HEK293 (cell line): ENCODE measurements around the gene DNAJC10.
A peak's percentile ranks its signal among the peaks of the same experiment; 100 is the strongest.

Experiments used
- CTCF ChIA-PET: fragments of 350-600 bp; formaldehyde crosslinking; extraction: SDS; loops from one replicate; lab custom pipeline; 2021; ENCODE audit warnings: antibody characterized with exemption; lab: Yijun Ruan, JAX
- POLR2A ChIA-PET: fragments of 300-600 bp; formaldehyde crosslinking; extraction: SDS; loops from one replicate; lab custom pipeline; 2020; ENCODE audit warnings: antibody characterized with exemption, inconsistent platforms; lab: Yijun Ruan, JAX
- H3K27ac ChIP-seq: fragments of 200-500 bp; sonication (Bioruptor generic); 2 replicates; pipeline ENCODE4 v1.5.1; 2014; ENCODE audit warnings: low read depth, low read length, control low read depth, inconsistent platforms; ENCODE audit errors: extremely low read depth
- H3K36me3 ChIP-seq, 2 experiments: fragments of 200-500 bp in 1 of 2; sonication (Bioruptor generic) in 1 of 2; 1 replicate in 1 of 2; 2 replicates in 1 of 2; pipeline ENCODE4 v1.5.1; 2014 to 2017; ENCODE audit warnings: inconsistent platforms in 2 of 2, low read length in 2 of 2; ENCODE audit not compliant: control insufficient read depth in 2 of 2, insufficient read depth in 1 of 2
- H3K4me1 ChIP-seq: fragments of 200-500 bp; sonication (Bioruptor generic); 2 replicates; pipeline ENCODE4 v1.5.1; 2014; ENCODE audit warnings: mild to moderate bottlenecking, low read length, inconsistent platforms; ENCODE audit not compliant: control insufficient read depth, insufficient read depth
- H3K4me3 ChIP-seq: 2 replicates; pipeline ENCODE4 v1.5.1; 2011; ENCODE audit warnings: low read depth, mild to moderate bottlenecking, control low read depth, low read length, moderate library complexity
- H3K9me3 ChIP-seq: fragments of 200-500 bp; sonication (Bioruptor generic); 2 replicates; pipeline ENCODE4 v1.5.1; 2014; ENCODE audit warnings: low read depth, low read length, inconsistent platforms; ENCODE audit not compliant: control insufficient read depth, insufficient read depth
- BCL6B ChIP-seq: fragments of 450-650 bp; formaldehyde crosslinking; IDR thresholded peaks from 2 replicates; pipeline ENCODE4 v1.5.1; 2017; ENCODE audit warnings: missing biosample characterization, missing genetic modification characterization
- GLIS1 ChIP-seq: fragments of 450-650 bp; formaldehyde crosslinking; IDR thresholded peaks from 2 replicates; pipeline ENCODE4 v1.5.1; 2016; ENCODE audit warnings: missing biosample characterization, missing genetic modification characterization
- PBX3 ChIP-seq: sonication (generic); formaldehyde crosslinking; IDR thresholded peaks from 2 replicates; pipeline ENCODE4 v1.8.1; 2022; ENCODE audit warnings: mild to moderate bottlenecking, moderate library complexity, missing genetic modification reagents
- SP2 ChIP-seq: fragments of 450-650 bp; formaldehyde crosslinking; IDR thresholded peaks from 2 replicates; pipeline ENCODE4 v1.5.1; 2016; ENCODE audit warnings: missing biosample characterization, missing genetic modification characterization
- ZBTB10 ChIP-seq: fragments of 450-650 bp; formaldehyde crosslinking; IDR thresholded peaks from 2 replicates; pipeline ENCODE4 v1.5.1; 2016; ENCODE audit warnings: missing biosample characterization, missing genetic modification characterization
- ZBTB7A ChIP-seq: fragments of 450-650 bp; formaldehyde crosslinking; IDR thresholded peaks from 2 replicates; pipeline ENCODE4 v1.5.1; 2016; ENCODE audit warnings: low read depth, missing biosample characterization, missing genetic modification characterization
- ZBTB8A ChIP-seq: fragments of 450-650 bp; formaldehyde crosslinking; IDR thresholded peaks from 2 replicates; pipeline ENCODE4 v1.5.1; 2016; ENCODE audit warnings: missing biosample characterization, missing genetic modification characterization
- ZNF19 ChIP-seq: fragments of 450-650 bp; formaldehyde crosslinking; IDR thresholded peaks from 2 replicates; pipeline ENCODE4; 2016; ENCODE audit warnings: missing biosample characterization, missing genetic modification characterization, low read depth
- ZNF23 ChIP-seq: fragments of 450-650 bp; formaldehyde crosslinking; IDR thresholded peaks from 2 replicates; pipeline ENCODE4 v1.5.1; 2016; ENCODE audit warnings: missing biosample characterization, missing genetic modification characterization, borderline replicate concordance
- ZNF280C ChIP-seq: fragments of 450-650 bp; formaldehyde crosslinking; IDR thresholded peaks from 2 replicates; pipeline ENCODE4 v1.5.1; 2016; ENCODE audit warnings: missing biosample characterization, missing genetic modification characterization
- ZNF449 ChIP-seq: fragments of 450-650 bp; formaldehyde crosslinking; IDR thresholded peaks from 2 replicates; pipeline ENCODE4 v1.5.1; 2017; ENCODE audit warnings: missing biosample characterization, mild to moderate bottlenecking, missing genetic modification characterization, moderate library complexity
- ZNF48 ChIP-seq: fragments of 450-650 bp; formaldehyde crosslinking; IDR thresholded peaks from 2 replicates; pipeline ENCODE4 v1.5.1; 2016; ENCODE audit warnings: missing biosample characterization, missing genetic modification characterization
- ZNF488 ChIP-seq: fragments of 450-650 bp; formaldehyde crosslinking; IDR thresholded peaks from 2 replicates; pipeline ENCODE4 v1.5.1; 2016; ENCODE audit warnings: missing biosample characterization, missing genetic modification characterization
- ZNF501 ChIP-seq: fragments of 450-650 bp; formaldehyde crosslinking; IDR thresholded peaks from 2 replicates; pipeline ENCODE4 v1.5.1; 2016; ENCODE audit warnings: missing biosample characterization, missing genetic modification characterization
- ZNF580 ChIP-seq: fragments of 450-650 bp; formaldehyde crosslinking; IDR thresholded peaks from 2 replicates; pipeline ENCODE4 v1.5.1; 2016; ENCODE audit warnings: missing biosample characterization, missing genetic modification characterization
- ZNF596 ChIP-seq: fragments of 450-650 bp; IDR thresholded peaks from 2 replicates; pipeline ENCODE4 v1.5.0; 2018; ENCODE audit warnings: missing biosample characterization, mild to moderate bottlenecking, missing genetic modification characterization, moderate library complexity
- ZNF623 ChIP-seq: fragments of 450-650 bp; formaldehyde crosslinking; IDR thresholded peaks from 2 replicates; pipeline ENCODE4 v1.5.1; 2016; ENCODE audit warnings: missing biosample characterization, missing genetic modification characterization
- ZNF654 ChIP-seq: fragments of 450-650 bp; formaldehyde crosslinking; IDR thresholded peaks from 2 replicates; pipeline ENCODE4 v1.5.1; 2016; ENCODE audit warnings: low read depth, missing biosample characterization, missing genetic modification characterization

The DNAJC10 gene

GRCh38 chr2:182715892-182716649 is at the start of gene DNAJC10 (continued):
- TF ChIP-seq ZNF449 (tag by site-specific recombination) (0 out of 2 replicates have a peak, but pooled peaks have one; percentile 29), ZNF654 (tag by site-specific recombination) (no peak), ZBTB8A (tag by site-specific recombination) (peak; percentile 92)

GRCh38 chr2:182666674-182667314 is 49.3 kb upstream of the DNAJC10 start:
- peaks cover 9% of the 10 kb centered on the region for H3K4me1 ChIP-seq
- no peaks in the 10 kb centered on the region for H3K9me3 ChIP-seq
- ChIA-PET POLR2A (interaction anchor here (1.1 kb wide), 1 partner anchor 50 kb away, joined by 3 read pairs; no protein-coding TSS in a partner anchor), CTCF (interaction anchor here (0.6 to 1.5 kb wide), 18 partner anchors 9 to 1431 kb away, joined by 3 to 9 read pairs (median 4); no protein-coding TSS in a partner anchor)
- H3K27ac ChIP-seq, result no peak overlapping the region
- TF ChIP-seq ZNF580 (tag by site-specific recombination) (no peak), ZNF280C (tag by site-specific recombination) (no peak), ZNF654 (tag by site-specific recombination) (peak; percentile 26)
- H3K36me3 ChIP-seq, result no peaks in the 10 kb centered on the region
- no peak overlapping the region for H3K4me3 ChIP-seq

- ChIA-PET POLR2A (interaction anchor here (1.1 kb wide), 1 partner anchor 49 kb away, joined by 3 read pairs; no protein-coding TSS in a partner anchor), CTCF (interaction anchor here (0.6 to 1.5 kb wide), 12 partner anchors 10 to 1431 kb away, joined by 3 to 9 read pairs (median 5); no protein-coding TSS in a partner anchor)
- Histone ChIP-seq H3K9me3 (no peaks in the 10 kb centered on the region), H3K4me1 (peaks cover 9% of the 10 kb centered on the region), H3K36me3 (no peaks in the 10 kb centered on the region), H3K27ac (no peak overlapping the region)
- TF ChIP-seq ZBTB10, result no peak
- TF ChIP-seq ZNF596, result no peak
- TF ChIP-seq PBX3 (CRISPR knock-in tag), result no peak
- no peak for TF ChIP-seq ZNF488 (tag by site-specific recombination)
- TF ChIP-seq ZNF19, result no peak
- no peak for TF ChIP-seq ZNF501 (tag by site-specific recombination)
- no peak for TF ChIP-seq SP2
- TF ChIP-seq ZNF623 (tag by site-specific recombination), result no peak
- TF ChIP-seq BCL6B (tag by site-specific recombination), result no peak
- no peak for TF ChIP-seq GLIS1 (tag by site-specific recombination)
- TF ChIP-seq ZBTB7A (tag by site-specific recombination), result no peak
- TF ChIP-seq ZNF23 (tag by site-specific recombination), result no peak
- no peak for TF ChIP-seq ZNF48 (tag by site-specific recombination)
- TF ChIP-seq, all 188 proteins: peak for 0
- no peak overlapping the region for H3K4me3 ChIP-seq
These were observed 48.8 kb upstream of the DNAJC10 start for GRCh38 chr2:182667315-182667695.
